ENCODE data around the gene PEX7.

- 0 out of 2 replicates have a peak, but pooled peaks have one; percentile 20 for TF ChIP-seq POLR2AphosphoS5 (IDR thresholded peaks at IDR 0.05; ENCODE audit: borderline replicate concordance, low read depth, low read length)
- no peak for TF ChIP-seq EZH2 (IDR thresholded peaks at IDR 0.05)
- no peak for TF ChIP-seq FOXP2 (optimal IDR thresholded peaks at IDR 0.05; ENCODE audit: control extremely low read depth, extremely low read length, insufficient read depth)
Measured at GRCh38 chr6:136780972-136781371, 41.4 kb upstream of the PEX7 start.

Measured in SK-N-MC (cell line).